Muscle of back (tissue), 11 donors: ENCODE results near the gene ARHGAP9. TPM values are rescaled to one million over a fixed set of nuclear protein-coding genes. Genes with fewer than 3 reads are reported as not detected.
A peak's percentile ranks its signal among the peaks of the same experiment; 100 is the strongest.
"Not testable (repeated sequence)": the region's sequence is repeated elsewhere in the genome, so short reads cannot be mapped to it uniquely, and the experiment has no call there.

Source experiments
- DNase-seq, 3 donors: peaks; one replicate each; pipeline versions ENCODE4 v3.0.0 to v3.0.0-alpha.2; 2013
- polyA plus RNA-seq, 10 donors: library from polyadenylated mRNA; unstranded; fragments of 120-200 nt; gene quantifications; one replicate each; pipeline ENCODE4 v1.2.1, GENCODE V29; 2013; ENCODE audit not compliant: insufficient read length in 10 of 10

Gene ARHGAP9
- polyA plus RNA-seq, 10 donors = 3.5 to 10.6 (median 6.6) TPM

DNA sequence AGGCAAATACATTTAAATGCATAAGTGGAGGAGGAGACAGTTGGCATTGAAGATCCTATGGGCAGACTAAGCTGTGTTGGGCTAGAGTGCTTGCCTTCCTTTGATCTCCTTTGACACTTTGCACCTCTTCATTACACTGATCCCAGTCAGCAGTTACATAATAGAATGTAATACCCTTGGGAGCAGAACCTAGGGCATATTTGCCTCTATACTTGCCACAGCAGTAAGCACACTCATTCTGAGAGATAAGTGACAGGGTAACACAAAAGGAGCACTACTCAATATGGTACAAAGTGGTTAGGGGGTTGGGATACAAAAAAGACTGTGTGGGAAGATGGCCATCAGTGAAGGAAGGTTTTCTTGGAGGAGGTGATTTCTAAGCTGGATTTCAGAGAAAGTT is 17.2 kb upstream of the ARHGAP9 start:
- DNase-seq = no peak

DNA sequence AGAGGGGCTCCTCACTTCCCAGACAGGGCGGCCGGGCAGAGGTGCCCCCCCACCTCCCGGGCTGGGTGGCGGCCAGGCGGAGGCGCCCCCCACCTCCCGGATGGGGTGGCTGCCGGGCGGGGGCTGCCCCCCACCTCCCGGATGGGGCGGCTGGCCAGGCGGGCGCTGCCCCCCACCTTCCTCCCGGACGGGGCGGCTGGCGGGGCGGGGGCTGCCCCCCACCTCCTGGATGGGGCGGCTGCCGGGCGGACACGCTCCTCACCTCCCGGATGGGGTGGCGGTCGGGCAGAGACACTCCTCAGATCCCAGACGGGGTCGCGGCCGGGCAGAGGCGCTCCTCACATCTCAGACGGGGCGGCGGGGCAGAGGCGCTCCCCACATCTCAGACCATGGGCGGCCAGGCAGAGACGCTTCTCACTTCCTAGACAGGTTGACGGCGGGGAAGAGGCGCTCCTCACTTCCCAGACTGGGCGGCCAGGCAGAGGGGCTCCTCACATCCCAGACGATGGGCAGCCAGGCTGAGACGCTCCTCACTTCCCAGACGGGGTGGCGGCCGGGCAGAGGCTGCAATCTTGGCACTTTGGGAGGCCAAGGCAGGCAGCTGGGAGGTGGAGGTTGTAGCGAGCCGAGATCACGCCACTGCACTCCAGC is 15.5 kb upstream of the ARHGAP9 start:
- DNase-seq = not testable (repeated sequence)

DNA sequence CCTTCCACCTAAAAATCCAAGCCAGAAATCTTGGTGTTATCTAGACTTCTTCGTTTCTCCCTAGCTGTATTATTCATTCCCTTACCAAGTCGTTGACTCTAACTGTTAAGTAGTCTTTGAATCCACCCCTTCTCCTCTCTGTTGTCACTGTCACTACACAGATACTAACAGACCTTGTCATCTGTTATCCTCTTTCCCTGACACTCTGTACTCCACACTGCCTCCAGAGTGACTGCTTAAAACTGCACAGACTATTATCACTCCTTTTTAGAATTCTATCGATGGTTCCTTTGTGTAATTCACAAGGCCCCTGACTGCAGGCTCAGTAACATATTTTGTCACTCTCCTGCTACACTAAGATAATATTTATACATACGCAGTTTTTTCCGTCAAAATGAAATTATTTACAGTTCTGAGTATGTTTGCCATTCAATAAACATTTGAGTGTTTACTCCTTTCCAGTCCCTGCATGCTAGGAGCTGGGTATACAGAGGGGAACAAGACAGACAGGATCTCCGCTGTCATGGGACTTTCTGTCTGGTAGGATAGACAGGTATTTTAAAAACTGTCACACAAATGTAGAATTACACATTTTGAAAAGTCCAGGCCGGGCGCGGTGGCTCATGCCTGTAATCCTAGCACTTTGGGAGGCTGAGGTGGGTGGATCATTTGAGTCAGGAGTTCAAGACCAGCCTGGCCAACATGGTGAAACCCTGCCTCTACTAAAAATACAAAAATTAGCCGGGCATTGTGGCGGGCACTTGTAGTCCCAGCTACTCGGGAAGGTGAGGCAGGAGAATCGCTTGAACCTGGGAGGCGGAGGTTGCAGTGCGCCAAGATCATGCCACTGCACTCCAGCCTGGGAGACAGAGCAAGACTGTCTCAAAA is 12.0 kb upstream of the ARHGAP9 start:
- no peak for DNase-seq

DNA sequence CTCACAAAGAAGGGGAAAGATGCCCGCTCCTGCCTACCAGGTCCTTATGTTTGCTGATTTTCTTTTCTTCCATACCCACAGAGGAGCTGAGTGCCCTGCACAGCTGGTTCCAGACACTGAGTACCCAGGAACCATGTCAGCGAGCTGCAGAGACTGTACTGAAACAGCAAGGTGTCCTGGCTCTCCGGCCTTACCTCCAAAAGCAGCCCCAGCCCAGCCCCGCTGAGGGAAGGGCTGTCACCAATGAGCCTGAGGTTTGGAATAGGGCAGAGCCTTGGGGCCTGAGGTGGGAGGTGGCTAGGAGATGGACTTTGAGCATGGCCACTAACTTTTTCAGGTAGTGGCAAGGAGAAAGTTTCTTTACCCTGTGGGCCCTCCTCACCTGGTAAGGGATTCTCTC is 10.5 kb upstream of the ARHGAP9 start:
- DNase-seq = no peak

DNA sequence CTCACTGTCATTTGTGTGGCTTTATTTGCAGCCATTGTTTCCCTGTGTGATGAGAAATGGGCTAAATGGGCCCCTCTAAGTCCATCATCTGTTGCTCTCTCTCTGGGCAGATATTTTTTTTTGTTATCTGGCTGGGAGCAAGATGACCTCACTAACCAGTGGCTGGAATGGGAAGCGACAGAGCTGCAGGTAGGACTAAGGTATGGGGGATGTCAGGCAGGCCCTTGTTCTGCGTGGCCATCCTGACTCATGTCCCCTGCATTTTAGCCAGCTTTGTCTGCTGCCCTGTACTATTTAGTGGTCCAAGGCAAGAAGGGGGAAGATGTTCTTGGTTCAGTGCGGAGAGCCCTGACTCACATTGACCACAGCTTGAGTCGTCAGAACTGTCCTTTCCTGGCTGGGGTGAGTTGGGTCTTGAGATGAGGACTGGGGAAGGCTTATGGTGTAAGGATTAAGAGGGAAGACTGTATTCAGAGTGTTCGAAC is 9.5 kb upstream of the ARHGAP9 start:
- no peak for DNase-seq

DNA sequence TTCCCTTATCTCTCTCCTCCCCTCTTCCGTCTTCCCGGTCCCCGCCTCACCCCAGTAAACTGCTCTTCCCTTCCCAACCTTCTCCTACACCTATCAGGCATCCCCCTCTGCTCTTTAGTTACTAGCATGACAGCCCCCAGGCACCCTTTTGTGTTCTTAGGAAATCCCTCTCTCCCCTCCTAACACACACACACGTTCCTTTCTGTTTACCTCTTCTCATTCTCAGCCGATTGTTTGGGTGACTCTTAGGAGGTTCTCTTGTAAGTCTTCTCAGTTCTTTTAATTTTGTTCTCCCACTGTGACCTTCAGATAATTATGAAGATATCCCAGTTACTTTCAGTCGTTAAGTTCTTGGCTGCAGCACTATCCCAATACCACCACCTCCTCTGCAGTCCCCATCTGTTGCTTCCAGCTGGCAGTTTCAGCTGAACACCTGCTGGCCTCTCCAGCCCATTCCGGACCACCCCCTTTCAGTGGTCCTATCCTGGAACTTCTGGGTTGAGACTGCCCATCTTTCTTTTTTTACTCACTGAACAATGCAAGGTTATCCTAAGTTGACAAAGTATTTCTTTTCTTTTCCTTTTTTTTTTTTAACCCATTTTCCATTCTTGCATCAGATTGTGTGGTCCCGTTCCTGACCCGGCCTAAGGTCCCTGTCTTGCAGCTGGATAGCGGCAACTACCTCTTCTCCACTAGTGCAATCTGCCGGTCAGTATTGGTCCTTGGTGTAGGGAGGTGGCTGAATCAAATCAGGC is 8.9 kb upstream of the ARHGAP9 start:
- no peak for DNase-seq

DNA sequence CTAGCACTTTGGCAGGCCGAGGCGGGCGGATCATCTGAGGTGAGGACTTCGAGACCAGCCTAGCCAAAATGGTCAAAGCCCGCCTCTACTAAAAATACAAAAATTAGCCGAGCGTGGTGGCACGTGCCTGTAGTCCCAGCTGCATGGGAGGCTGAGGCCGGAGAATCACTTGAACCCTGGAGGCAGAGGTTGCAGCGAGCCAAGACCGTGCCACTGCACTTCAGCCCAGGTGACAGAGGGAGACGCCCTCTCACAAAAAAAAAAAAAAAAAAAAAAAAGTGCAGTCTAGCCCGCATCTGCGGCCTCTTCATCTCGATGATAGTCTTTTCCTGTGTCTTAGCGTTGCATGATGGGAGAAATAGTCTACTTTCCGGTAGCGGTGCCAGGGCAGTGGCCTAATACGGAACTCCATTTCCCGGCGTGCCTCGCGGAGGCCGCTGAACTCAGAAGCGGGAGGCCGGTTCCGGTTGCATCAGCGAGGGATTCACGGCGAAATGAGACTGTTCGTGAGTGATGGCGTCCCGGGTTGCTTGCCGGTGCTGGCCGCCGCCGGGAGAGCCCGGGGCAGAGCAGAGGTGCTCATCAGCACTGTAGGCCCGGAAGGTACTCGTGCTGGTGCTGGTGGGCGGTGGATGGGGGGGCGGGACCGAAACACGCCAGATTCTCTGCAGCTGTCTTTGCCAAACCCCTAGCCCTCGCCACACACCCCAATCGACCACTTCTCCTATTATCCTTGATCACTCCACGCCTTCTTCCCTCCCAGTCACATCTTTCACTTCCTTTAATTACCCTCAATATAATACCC is 8.1 kb upstream of the ARHGAP9 start, which contains the start of gene MARS1:
Gene MARS1, plus strand, starts transcription at position 472 of the 805 bp plus-strand sequence. Its CDS starts 23 bp downstream, at position 495.
- DNase-seq = peak; percentile 98 to 99 (median 98)

DNA sequence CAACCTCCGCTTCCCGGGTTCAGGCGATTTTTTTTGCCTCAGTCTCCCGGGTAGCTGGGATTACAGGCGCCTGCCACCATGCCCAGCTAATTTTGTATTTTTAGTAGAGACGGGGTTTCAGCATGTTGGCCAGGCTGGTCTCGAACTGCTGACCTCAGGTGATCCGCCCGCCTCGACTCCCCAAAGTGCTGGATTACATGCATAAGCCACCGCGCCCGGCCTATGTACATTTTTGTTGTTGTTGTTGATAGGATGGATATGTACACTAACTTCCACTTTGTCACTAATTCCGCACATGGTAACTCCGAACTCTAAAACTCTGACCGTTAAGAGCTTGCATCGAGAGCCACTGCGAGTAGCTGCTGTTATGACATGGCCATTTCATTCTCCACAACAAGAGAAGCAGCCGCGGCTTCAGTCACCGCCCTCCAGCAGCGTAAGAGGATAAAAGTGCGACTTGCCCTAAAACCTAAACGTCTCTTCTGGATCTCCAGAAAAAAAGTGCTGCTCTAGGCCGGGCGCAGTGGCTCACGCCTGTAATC is 7.5 kb upstream of the ARHGAP9 start:
- no peak for DNase-seq

DNA sequence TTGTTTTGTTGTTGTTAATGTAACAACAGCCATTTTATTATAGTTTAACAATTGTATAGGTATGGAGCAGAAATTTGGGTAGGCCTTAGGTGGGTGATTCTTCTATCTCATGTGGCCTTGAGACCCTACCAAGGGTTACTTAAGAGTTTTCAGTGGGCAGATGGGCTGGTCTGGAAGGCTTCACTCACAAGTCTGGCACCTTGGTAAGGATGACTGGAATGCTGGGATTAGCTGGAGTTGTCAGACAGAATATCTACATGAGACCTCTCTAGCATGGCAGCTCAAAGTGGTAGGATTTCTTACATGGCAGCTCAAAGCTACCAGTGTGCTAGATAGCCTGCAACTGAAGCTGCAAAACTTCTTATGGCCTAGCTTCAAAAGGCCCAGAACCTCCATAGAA is 6.0 kb upstream of the ARHGAP9 start:
- no peak for DNase-seq

DNA sequence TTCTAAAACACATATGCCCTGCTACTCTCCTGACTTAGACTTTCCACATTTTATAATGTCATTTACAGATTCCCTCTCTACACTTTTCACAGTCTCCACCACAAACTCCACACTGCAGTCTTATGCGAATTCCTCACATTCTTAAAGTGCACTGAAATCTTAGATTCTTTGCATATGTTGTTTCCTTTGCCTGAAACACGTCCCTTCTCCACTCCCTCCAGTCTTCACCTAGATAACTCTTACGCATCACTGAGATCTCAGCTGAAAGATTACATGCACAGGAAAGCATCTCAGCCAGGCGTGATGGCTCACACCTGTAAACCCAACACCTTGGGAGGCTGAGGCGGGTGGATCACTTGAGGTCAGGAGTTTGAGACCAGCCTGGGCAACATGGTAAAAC is 3.8 kb upstream of the ARHGAP9 start:
- DNase-seq = peak in 1 of 3 donors; percentile 45

DNA sequence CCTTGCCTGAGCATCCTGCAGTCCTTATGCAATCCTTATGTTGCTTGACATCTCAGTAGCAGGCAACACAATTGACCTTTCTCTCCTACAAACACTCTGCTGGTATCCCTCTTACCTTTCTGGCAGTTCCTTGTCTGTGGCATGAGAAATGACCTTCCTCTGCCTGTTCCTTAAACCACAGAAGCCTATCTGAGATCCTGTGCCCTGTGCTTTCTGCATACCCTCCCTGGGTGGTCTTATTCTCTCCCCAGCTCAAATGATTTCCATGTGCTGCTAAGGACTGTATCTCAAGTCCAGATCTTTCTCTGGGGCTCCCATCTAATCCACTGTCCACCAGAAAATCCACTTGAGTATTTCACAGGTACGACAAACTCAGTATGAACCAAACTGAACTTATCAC is 2.0 kb upstream of the ARHGAP9 start:
- DNase-seq = no peak

DNA sequence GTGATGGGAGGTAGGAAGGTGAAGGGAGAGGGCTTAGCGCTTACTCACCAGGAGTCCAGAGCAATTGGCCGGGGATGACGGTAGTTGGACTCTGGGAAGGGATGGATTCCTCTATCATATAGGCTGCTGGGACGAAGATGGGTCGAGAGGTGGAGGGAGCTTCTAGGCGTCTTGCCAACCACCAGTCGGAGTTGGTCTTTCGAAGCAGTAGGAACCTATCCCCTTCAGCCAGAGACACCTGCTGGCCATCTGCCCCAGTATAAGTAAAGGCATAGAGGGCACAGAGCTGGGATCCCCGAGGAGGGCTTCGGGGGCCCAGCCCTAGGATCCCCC is 657 bp downstream of the ARHGAP9 start:
- no peak for DNase-seq

DNA sequence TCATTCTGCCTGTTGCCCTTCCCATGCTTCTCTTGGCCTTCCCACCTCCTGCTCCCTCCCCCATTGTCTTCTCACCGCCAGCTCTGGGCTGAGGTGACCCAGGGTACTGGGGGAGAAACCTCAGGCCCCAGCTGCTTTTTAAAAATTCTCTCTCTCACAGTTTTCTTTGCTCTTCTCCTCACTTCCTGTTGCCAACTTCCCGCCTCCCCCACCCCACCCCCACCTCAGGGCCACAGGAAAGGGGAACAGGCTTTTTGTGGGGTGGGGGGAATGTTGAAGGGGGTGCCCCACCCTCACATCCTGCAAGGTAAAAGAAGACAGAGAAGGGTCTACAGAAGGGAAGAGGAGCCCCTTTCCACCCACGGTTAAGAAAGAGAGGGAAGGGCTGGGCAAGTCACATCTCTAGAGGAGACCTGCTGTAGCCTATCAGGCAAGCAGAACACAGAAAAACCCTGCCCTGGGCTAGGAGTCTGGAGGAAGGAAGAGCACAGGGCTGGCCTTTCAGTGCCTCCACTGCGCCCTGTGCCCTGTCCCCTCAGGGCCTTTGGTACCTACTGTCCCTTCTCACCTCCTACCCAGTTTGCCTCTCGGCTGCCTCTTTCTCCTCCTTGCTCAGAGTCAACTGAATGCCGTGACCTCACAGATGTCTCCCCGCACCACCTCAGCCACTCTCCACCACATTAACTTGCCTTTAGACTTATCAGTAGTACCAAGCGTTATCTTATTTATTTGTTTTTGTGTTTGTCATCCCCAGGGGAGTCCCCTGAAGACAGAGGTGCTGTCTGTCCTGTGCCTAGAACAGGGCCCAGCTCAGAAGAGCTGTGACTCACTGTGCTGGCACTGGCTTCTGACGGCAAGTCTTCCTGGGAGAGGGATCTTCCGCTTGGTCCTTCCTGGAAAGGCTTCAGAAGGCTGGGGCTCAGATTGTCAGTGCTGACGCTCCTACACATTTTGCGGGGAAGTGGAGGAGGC is 1.7 kb downstream of the ARHGAP9 start:
- no peak for DNase-seq

DNA sequence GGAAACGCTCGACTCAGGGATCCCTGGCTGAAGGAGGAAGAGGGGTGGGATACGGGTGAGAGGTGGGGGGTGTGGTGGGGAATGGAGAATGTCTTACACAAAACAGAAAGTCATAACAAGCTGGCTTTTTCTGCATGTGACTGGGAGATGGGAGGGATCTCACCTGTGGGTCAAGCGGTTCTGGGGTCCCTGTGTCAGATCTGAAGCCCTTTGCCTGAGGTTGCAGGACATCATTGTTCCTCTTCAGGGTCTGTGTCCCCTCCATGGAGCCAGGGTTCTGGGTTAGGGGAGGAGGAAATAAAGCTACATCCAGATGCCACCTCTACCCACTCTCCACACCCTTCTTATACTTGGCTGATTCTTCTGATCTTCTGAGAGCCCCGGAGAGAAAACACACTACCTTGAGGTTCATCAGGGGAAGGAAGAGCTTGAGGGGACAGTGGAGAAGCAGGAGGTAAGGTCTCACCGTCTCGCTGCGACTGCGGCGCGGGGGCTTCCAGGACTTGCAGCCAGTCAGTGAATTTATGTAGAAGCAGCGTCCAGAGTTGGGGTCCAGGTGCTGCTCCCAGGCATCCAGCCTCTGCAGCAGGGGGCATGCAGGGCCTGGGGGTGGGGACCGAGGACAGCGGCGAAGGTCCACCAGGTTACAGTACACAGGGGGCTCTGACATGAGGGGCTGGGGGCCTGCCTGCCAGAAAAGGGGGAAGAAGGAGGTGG is 2.5 kb downstream of the ARHGAP9 start:
- no peak for DNase-seq

DNA sequence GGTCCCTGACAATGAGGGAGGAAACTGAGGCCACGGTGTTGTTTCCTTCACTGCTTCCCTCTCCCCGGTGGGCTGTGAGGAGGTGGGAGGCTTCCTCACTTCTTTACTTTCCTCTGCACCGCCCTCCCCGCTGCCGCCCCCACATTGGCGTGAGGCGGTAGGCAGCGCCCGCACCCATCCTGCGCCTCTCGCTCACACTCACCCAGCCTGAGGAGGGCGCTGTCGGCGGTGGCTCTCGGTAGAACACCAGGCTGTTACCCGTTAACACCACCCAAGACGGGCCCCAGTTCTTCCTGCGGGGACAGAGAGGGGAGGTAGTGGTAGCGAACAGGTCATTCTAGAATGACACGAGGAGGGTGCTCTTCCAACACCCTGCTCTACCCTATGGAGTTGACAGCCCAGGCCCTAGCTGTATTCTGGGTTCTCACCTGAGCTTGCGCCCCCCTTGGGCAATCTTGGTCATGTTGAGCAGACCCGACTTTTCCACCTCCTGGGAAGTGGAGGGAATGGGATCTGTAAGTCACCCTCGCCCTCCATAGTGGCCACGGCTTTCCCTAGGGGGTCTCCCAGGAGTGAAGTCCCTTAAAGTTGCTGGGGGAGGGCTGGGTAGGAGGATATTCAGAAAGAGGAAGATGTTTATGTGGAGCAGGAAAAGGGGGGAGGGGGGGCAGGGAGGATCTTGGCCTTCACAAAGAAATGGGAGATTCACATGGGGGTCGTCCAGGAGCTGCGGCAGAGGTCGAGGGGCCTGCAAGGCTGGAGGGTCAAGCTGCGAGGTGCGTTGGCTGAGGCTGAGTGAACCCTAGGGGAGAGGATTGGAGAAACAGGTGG is 3.3 kb downstream of the ARHGAP9 start:
- no peak for DNase-seq

DNA sequence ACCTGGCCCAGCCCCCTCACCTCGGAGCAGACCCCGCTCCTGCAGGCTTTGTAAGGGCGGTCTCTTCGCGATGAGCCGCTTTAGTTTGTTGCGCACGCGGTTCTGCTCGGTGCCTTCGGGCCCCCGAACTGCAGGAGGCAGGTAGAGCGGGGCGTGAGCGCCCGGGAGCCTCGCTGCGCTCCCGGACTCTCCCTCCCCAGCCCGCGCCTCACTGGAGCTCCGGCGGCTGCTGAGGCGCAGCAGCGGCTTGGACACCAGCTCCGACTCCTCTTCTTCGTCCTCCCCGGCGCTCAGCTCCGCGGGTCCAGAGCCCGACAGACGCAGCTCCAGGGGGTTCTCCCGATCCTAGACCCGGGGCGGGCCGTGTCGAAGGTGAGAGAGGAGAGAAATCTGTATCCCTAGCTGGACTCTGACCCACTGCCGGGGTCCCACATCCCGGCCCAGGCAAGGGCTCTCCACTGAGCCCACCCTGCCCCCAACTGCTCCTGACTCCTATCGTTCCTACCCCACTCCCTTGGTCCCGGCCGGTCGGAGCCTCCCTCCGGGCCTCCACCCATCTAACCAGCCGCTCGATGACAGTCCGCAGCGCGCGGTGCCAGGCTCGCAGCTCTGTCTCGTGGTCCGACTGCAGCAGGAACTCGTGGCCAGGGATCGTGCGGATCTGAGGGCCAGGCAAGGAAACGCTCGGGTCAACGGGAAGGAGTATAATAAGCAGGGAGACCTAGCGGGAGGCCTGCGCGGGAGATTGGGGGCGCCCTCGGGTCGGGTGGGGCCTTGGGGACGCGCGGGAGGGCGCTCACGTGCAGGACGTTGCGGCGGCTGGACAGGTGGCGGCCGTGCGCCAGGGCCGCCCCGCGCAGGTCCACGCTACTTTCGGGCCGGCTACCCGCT is 4.2 kb downstream of the ARHGAP9 start:
- peak in 1 of 3 donors; percentile 65 for DNase-seq

DNA sequence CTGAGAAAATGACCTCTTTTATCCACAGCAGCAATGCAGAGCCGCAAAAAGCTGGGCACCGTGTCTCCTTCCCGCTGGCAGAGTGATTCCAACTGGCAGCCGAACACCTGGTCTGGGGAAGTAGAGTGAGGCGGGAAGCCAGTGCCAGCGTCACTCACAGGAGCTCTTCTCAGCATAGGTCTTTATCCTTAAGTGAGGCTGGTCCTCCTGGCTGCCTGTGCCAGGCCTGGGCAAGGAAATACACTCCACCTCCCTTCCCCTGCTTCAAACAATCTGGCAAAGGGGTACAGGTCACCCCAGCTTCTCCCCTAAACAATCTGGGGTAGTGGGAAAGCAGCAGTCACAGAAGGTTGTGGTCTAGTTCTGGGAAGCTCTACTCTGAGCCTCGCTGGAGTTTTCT is 4.8 kb downstream of the ARHGAP9 start:
- no peak for DNase-seq
